Pancreas (tissue), 10 donors: ENCODE data around the gene ASTN1. TPM values are rescaled to one million over a fixed set of nuclear protein-coding genes. Genes with fewer than 3 reads are reported as not detected.

Source experiments
- ATAC-seq, 4 donors: fragments of 200-7000 bp; cut with Tn5 transposase; one replicate each; pipeline versions ENCODE4 v1.8.0 to v1.9.1; 2020; ENCODE audit warnings: mild to moderate bottlenecking in 4 of 4, moderate library complexity in 4 of 4
- DNase-seq, 6 donors: peaks; one replicate each; pipeline ENCODE4 v3.0.0-alpha.2; 2020
- FAIRE-seq: peaks from 2 replicates; lab custom pipeline; 2012; peaks lifted over from hg19 to GRCh38; lab: Jason Lieb, UNC
- H3K27ac ChIP-seq, 4 donors: fragments of 200-600 bp; sonication (generic); 1 replicate in 3 of 4; 2 replicates in 1 of 4; pipeline versions ENCODE4 v1.5.0 to v1.8.0; 2020
- H3K27me3 ChIP-seq, 4 donors: fragments of 200-600 bp; one replicate each; pipeline ENCODE4 v1.8.0; 2021
- H3K36me3 ChIP-seq, 3 donors: fragments of 200-600 bp; sonication (generic) in 1 of 3; one replicate each; pipeline versions ENCODE4 v1.5.0 to v1.8.0; 2020 to 2021
- H3K4me1 ChIP-seq, 3 donors: fragments of 200-600 bp; one replicate each; pipeline ENCODE4 v1.8.0; 2021
- H3K4me3 ChIP-seq, 4 donors: fragments of 200-600 bp; sonication (generic) in 2 of 4; one replicate each; pipeline versions ENCODE4 v1.5.0 to v1.8.0; 2020 to 2021
- H3K9me3 ChIP-seq, 4 donors: fragments of 200-600 bp; one replicate each; pipeline ENCODE4 v1.8.0; 2021
- CTCF ChIP-seq, 4 donors: fragments of 200-600 bp; sonication (generic) in 3 of 4; IDR thresholded peaks; one replicate each; pipeline versions ENCODE4 v1.5.0 to v1.8.0; 2021; ENCODE audit warnings: antibody characterized with exemption in 4 of 4
- WGBS, 2 donors: extraction: QIAGEN DNeasy Blood & Tissue Kit; methylation state at CpG; one replicate each; pipeline ENCODE4 v1.1.7; 2013; 5-methylcytosine and 5-hydroxymethylcytosine counted together
- intact Hi-C, 3 donors: fragments of 100-400 bp; cut with DNase I; formaldehyde crosslinking; loops; one replicate each; pipeline versions ENCODE4 v1.11.1 to v1.14.2; 2022
- polyA plus RNA-seq, 2 donors: library from polyadenylated mRNA; stranded (reverse); fragments of 200-250 nt; gene quantifications; one replicate each; pipeline ENCODE4 v1.2.3, GENCODE V29; 2013
- total RNA-seq, 6 donors: library from RNA; stranded (reverse); fragmentation: NEBNext Ultra II Directional in 4 of 6; extraction: Animal tissue kit (Norgen Biotek cat#: 25700) in 4 of 6; gene quantifications; one replicate each; pipeline versions ENCODE4 v1.2.1 to v1.2.4, GENCODE V29; 2021 to 2023
- donor health status: healthy with polysubstance abuse.
- donor health status: DM: no; HTN: no; CAD: no; lungs with moderate emphysema.
- donor health status: DM: no; HTN: no; CAD: no.
- donor health status: control.
- donor health status: control.
- donor health status: Bipolar disorder and iron deficiency.
- donor health status: DM: yes; HTN: yes; CAD: no.
- donor health status: DM: no; HTN: no; CAD: no.
- donor health status: DM: no; HTN: no; CAD: no.
- donor health status: DM: yes; HTN: yes; CAD: no.

Gene ASTN1
- total and polyA plus RNA-seq, 8 donors = 0.11 to 0.77 (median 0.32) TPM

- H3K27ac ChIP-seq = no peak overlapping the region
- no peak for FAIRE-seq
- intact Hi-C loops = no loop called here
- no peaks in the 10 kb centered on the region for H3K4me1 ChIP-seq
- no peak for DNase-seq
- TF ChIP-seq CTCF (IDR thresholded peaks at IDR 0.05) = no peak
- no peaks in the 10 kb centered on the region for H3K27me3 ChIP-seq
- 40 to 54% methylated on average over 4 of the region's 4 CpGs for WGBS, 2 donors
- H3K36me3 ChIP-seq = no peaks in the 10 kb centered on the region
- no peak overlapping the region for H3K4me3 ChIP-seq
- no peak for ATAC-seq
- H3K9me3 ChIP-seq = no peaks in the 10 kb centered on the region
Observed at GRCh38 chr1:177131723-177132122, 32.8 kb downstream of the ASTN1 start.

- Histone ChIP-seq H3K9me3 (no peaks in the 10 kb centered on the region), H3K36me3 (no peaks in the 10 kb centered on the region), H3K4me1 (no peaks in the 10 kb centered on the region), H3K4me3 (no peak overlapping the region), H3K27me3 (no peaks in the 10 kb centered on the region), H3K27ac (no peak overlapping the region)
- TF ChIP-seq CTCF (IDR thresholded peaks at IDR 0.05) = no peak
- WGBS, 2 donors = 75 to 83% methylated on average over 5 of the region's 5 CpGs
- FAIRE-seq (no peak), ATAC-seq (no peak), DNase-seq (no peak)
- intact Hi-C loops = no loop called here
Observed at GRCh38 chr1:177130451-177130945, 34.0 kb downstream of the ASTN1 start.

GRCh38 chr1:177128665-177129281 is 35.7 kb downstream of the ASTN1 start:
- no peak for TF ChIP-seq CTCF (IDR thresholded peaks at IDR 0.05)
- WGBS, 2 donors = 66 to 73% methylated on average over 4 of the region's 4 CpGs
- ATAC-seq = no peak

GRCh38 chr1:177126267-177126666 is 38.2 kb downstream of the ASTN1 start:
- ATAC-seq (no peak), FAIRE-seq (no peak), DNase-seq (no peak)
- no peak for TF ChIP-seq CTCF (IDR thresholded peaks at IDR 0.05)
- H3K36me3 ChIP-seq = no peaks in the 10 kb centered on the region
- 47% methylated on average over 3 of the region's 3 CpGs for WGBS, 2 donors
- no peaks in the 10 kb centered on the region for H3K27me3 ChIP-seq
- intact Hi-C loops = no loop called here
- no peak overlapping the region for H3K4me3 ChIP-seq
- H3K9me3 ChIP-seq = no peaks in the 10 kb centered on the region
- H3K4me1 ChIP-seq = no peaks in the 10 kb centered on the region
- H3K27ac ChIP-seq = no peak overlapping the region

More at GRCh38 chr1:177128665-177129281, 35.7 kb downstream of the ASTN1 start:
- no peaks in the 10 kb centered on the region for H3K36me3 ChIP-seq
- H3K4me3 ChIP-seq = no peak overlapping the region
- H3K27ac ChIP-seq = no peak overlapping the region
- no peaks in the 10 kb centered on the region for H3K27me3 ChIP-seq
- no peaks in the 10 kb centered on the region for H3K9me3 ChIP-seq
- no peaks in the 10 kb centered on the region for H3K4me1 ChIP-seq
- FAIRE-seq (no peak), DNase-seq (no peak)
- intact Hi-C loops = no loop called here

GRCh38 chr1:177124577-177125278 is 39.8 kb downstream of the ASTN1 start:
- Histone ChIP-seq H3K9me3 (no peaks in the 10 kb centered on the region), H3K36me3 (no peaks in the 10 kb centered on the region), H3K27ac (no peak overlapping the region), H3K4me3 (no peak overlapping the region), H3K27me3 (no peaks in the 10 kb centered on the region), H3K4me1 (no peaks in the 10 kb centered on the region)
- intact Hi-C loops = no loop called here
- WGBS, 2 donors = 76 to 81% methylated on average over 4 of the region's 4 CpGs
- TF ChIP-seq CTCF (IDR thresholded peaks at IDR 0.05) = no peak
- ATAC-seq = no peak
- FAIRE-seq = no peak
- no peak for DNase-seq
